Measurements from ENCODE around the gene SLC22A6. TPM values are rescaled to one million over a fixed set of nuclear protein-coding genes. Genes with fewer than 3 reads are reported as not detected.

Gene SLC22A6
- total and polyA plus RNA-seq, 4 donors: not detected

DNA sequence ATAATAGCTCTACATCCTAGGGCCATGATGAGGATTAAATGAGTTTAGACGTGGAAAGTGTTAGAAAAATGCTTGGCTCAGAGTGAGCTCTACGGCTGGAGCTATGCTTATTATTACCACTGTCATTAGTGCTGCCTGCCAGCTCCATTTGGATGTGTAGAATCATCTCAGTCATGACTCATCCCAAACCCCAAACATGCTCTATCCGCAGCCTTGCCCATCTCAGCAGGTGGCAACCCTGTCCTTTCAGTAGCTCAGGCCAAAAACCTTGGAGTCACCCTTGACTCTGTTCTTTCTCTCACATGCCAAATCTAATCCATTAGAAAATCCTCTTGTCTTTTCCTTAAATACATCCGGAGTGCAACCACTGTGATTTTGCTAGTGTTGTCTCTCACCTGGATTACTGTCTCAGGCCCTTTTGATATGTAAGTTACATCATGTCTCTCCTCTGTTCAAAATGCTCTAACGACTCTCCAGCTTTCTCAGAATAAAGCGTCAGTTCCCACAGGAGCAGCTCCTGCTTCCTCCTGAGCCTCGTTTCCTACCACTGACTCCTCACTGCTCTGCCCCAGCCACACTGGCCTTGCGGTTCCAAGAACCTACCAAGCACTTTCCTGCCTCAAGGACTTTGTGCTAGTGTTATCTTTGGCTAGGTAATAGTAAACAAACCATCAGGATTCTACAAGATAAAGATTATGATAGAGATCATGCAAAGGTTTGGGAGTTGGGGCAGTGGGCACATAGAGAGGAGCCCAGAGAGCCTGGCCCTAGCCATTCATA, 53.1 kb downstream of the SLC22A6 start:
- WGBS, 2 donors: 65 to 69% methylated on average over 8 of the region's 8 CpGs
- peaks cover 0 to 20% (median 4%) of the 10 kb centered on the region in 5 donors for H3K4me1 ChIP-seq (ENCODE audit: control insufficient read depth in 5 of 5, insufficient read depth in 5 of 5, low read length in 5 of 5)
- ATAC-seq (ENCODE audit: insufficient read depth, low FRiP score) (no peak), DNase-seq (no peak)
- no peak overlapping the region for H3K9ac ChIP-seq (ENCODE audit: insufficient read depth in 1 of 2, low read length in 2 of 2)
- TF ChIP-seq, protein P1, sequence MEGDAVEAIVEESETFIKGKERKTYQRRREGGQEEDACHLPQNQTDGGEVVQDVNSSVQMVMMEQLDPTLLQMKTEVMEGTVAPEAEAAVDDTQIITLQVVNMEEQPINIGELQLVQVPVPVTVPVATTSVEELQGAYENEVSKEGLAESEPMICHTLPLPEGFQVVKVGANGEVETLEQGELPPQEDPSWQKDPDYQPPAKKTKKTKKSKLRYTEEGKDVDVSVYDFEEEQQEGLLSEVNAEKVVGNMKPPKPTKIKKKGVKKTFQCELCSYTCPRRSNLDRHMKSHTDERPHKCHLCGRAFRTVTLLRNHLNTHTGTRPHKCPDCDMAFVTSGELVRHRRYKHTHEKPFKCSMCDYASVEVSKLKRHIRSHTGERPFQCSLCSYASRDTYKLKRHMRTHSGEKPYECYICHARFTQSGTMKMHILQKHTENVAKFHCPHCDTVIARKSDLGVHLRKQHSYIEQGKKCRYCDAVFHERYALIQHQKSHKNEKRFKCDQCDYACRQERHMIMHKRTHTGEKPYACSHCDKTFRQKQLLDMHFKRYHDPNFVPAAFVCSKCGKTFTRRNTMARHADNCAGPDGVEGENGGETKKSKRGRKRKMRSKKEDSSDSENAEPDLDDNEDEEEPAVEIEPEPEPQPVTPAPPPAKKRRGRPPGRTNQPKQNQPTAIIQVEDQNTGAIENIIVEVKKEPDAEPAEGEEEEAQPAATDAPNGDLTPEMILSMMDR (IDR thresholded peaks at IDR 0.05; ENCODE audit: control extremely low read depth, extremely low read depth): no peak
- H3K27ac ChIP-seq (ENCODE audit: low read depth in 1 of 2, low read length in 1 of 2): no peak overlapping the region
- H3K9me3 ChIP-seq (ENCODE audit: control insufficient read depth in 4 of 4, insufficient read depth in 3 of 4, low read length in 3 of 4): no peaks in the 10 kb centered on the region
- H3K36me3 ChIP-seq (ENCODE audit: control insufficient read depth in 4 of 4, insufficient read depth in 4 of 4, low read length in 4 of 4): no peaks in the 10 kb centered on the region
- H3K4me3 ChIP-seq: no peak overlapping the region
- peaks cover 0 to 21% (median 10%) of the 10 kb centered on the region in 3 donors for H3K27me3 ChIP-seq (ENCODE audit: control insufficient read depth in 3 of 3, insufficient read depth in 3 of 3, low read length in 2 of 3)

DNA sequence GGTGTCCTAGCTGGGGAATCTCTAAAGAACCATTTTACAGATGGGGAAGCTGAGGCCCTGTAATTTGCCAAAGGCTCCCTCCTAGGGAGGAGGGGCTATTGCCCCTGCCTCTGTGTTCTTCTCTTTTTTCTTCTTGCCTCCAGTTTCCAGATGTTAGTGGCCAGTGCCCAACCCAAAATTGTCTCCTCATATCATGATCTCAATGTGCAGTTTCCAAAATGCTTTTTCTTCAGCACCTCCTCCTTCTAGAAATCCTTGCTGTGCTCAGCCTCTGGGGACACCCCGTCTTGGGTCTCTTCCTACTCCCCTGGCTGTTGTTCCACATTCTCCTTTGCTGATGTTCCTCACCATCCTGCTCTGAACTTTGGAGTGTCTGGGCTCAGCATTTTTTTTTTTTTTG, 54.1 kb downstream of the SLC22A6 start:
- no peak for DNase-seq
- H3K36me3 ChIP-seq (ENCODE audit: control insufficient read depth in 4 of 4, insufficient read depth in 4 of 4, low read length in 4 of 4): no peaks in the 10 kb centered on the region
- peaks cover 0 to 32% (median 20%) of the 10 kb centered on the region in 3 donors for H3K27me3 ChIP-seq (ENCODE audit: control insufficient read depth in 3 of 3, insufficient read depth in 3 of 3, low read length in 2 of 3)
- H3K4me3 ChIP-seq: no peak overlapping the region
- H3K9ac ChIP-seq (ENCODE audit: insufficient read depth in 1 of 2, low read length in 2 of 2): no peak overlapping the region
- peaks cover 0 to 25% (median 7%) of the 10 kb centered on the region in 5 donors for H3K4me1 ChIP-seq (ENCODE audit: control insufficient read depth in 5 of 5, insufficient read depth in 5 of 5, low read length in 5 of 5)
- H3K9me3 ChIP-seq (ENCODE audit: control insufficient read depth in 4 of 4, insufficient read depth in 3 of 4, low read length in 3 of 4): no peaks in the 10 kb centered on the region
- H3K27ac ChIP-seq (ENCODE audit: low read depth in 1 of 2, low read length in 1 of 2): no peak overlapping the region
- ATAC-seq (ENCODE audit: insufficient read depth, low FRiP score): no peak
- TF ChIP-seq, protein P1 (IDR thresholded peaks at IDR 0.05; ENCODE audit: control extremely low read depth, extremely low read depth): no peak
- WGBS, 2 donors: 65 to 74% methylated on average over 1 of the region's 1 CpG

DNA sequence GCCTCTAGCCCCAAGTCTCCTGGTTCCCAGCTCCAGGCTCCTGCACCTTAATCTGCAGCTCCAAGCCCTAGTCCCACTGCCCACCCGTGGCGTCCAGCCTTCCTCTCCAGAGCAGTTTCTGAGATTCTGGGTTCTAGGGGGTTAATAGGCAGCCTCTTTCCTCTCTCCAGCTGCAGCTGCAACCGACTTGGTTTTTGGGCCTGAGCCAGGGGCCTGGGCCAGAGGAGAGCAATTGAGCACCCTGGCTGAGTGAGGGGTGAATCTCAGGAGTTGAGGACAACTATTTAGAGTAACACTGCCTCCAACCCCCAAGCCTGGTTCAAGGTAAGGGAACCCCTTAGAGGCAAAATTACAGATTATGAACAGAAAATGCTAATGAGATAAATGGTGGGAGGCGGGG, 54.6 kb downstream of the SLC22A6 start:
- DNase-seq (peak; percentile 58 to 82 (median 81)), ATAC-seq (ENCODE audit: insufficient read depth, low FRiP score) (no peak)
- TF ChIP-seq, protein P1 (IDR thresholded peaks at IDR 0.05; ENCODE audit: control extremely low read depth, extremely low read depth): no peak
- Histone ChIP-seq H3K27me3 (ENCODE audit: control insufficient read depth in 3 of 3, insufficient read depth in 3 of 3, low read length in 2 of 3) (peaks cover 0 to 37% (median 24%) of the 10 kb centered on the region in 3 donors), H3K36me3 (ENCODE audit: control insufficient read depth in 4 of 4, insufficient read depth in 4 of 4, low read length in 4 of 4) (no peaks in the 10 kb centered on the region), H3K4me3 (no peak overlapping the region), H3K27ac (ENCODE audit: low read depth in 1 of 2, low read length in 1 of 2) (no peak overlapping the region), H3K4me1 (ENCODE audit: control insufficient read depth in 5 of 5, insufficient read depth in 5 of 5, low read length in 5 of 5) (peaks cover 0 to 28% (median 7%) of the 10 kb centered on the region in 5 donors), H3K9me3 (ENCODE audit: control insufficient read depth in 4 of 4, insufficient read depth in 3 of 4, low read length in 3 of 4) (no peaks in the 10 kb centered on the region), H3K9ac (ENCODE audit: insufficient read depth in 1 of 2, low read length in 2 of 2) (no peak overlapping the region)
- WGBS, 2 donors: 60 to 62% methylated on average over 4 of the region's 4 CpGs

Data from lung (tissue), 12 donors.